ENCODE results near the gene MAGEB1. TPM values are rescaled to one million over a fixed set of nuclear protein-coding genes. Genes with fewer than 3 reads are reported as not detected.

The MAGEB1 gene
- polyA plus RNA-seq, 1 donor from 2014 or later: not detected

- H3K9ac ChIP-seq (ENCODE audit: low read length): no peak overlapping the region
- H3K79me2 ChIP-seq (replicated peaks; ENCODE audit: insufficient read depth, low read length): no peaks in the 10 kb centered on the region
- no peak overlapping the region for H3K4me2 ChIP-seq (ENCODE audit: low read length)
- H3K9me3 ChIP-seq (ENCODE audit: low read length): no peaks in the 10 kb centered on the region
- no peaks in the 10 kb centered on the region for H3K27me3 ChIP-seq (ENCODE audit: insufficient read depth, low read depth, low read length)
- no peak for TF ChIP-seq MXI1 (conservative IDR thresholded peaks at IDR 0.05; ENCODE audit: poor library complexity, severe bottlenecking)
- TF ChIP-seq, protein P1, sequence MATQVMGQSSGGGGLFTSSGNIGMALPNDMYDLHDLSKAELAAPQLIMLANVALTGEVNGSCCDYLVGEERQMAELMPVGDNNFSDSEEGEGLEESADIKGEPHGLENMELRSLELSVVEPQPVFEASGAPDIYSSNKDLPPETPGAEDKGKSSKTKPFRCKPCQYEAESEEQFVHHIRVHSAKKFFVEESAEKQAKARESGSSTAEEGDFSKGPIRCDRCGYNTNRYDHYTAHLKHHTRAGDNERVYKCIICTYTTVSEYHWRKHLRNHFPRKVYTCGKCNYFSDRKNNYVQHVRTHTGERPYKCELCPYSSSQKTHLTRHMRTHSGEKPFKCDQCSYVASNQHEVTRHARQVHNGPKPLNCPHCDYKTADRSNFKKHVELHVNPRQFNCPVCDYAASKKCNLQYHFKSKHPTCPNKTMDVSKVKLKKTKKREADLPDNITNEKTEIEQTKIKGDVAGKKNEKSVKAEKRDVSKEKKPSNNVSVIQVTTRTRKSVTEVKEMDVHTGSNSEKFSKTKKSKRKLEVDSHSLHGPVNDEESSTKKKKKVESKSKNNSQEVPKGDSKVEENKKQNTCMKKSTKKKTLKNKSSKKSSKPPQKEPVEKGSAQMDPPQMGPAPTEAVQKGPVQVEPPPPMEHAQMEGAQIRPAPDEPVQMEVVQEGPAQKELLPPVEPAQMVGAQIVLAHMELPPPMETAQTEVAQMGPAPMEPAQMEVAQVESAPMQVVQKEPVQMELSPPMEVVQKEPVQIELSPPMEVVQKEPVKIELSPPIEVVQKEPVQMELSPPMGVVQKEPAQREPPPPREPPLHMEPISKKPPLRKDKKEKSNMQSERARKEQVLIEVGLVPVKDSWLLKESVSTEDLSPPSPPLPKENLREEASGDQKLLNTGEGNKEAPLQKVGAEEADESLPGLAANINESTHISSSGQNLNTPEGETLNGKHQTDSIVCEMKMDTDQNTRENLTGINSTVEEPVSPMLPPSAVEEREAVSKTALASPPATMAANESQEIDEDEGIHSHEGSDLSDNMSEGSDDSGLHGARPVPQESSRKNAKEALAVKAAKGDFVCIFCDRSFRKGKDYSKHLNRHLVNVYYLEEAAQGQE (IDR thresholded peaks at IDR 0.05; ENCODE audit: borderline replicate concordance): no peak
- TF ChIP-seq TAF1 (IDR thresholded peaks at IDR 0.05; ENCODE audit: low read depth): no peak
- no peak for TF ChIP-seq EZH2 (IDR thresholded peaks at IDR 0.05; ENCODE audit: borderline replicate concordance, insufficient read depth, low read length, poor library complexity, severe bottlenecking)
- TF ChIP-seq CTCF (IDR thresholded peaks at IDR 0.05; ENCODE audit: poor library complexity, severe bottlenecking): no peak
- TF ChIP-seq SMC3 (conservative IDR thresholded peaks at IDR 0.05; ENCODE audit: poor library complexity): no peak
- no peak for TF ChIP-seq RAD21 (conservative IDR thresholded peaks at IDR 0.05)
- no peak for TF ChIP-seq POLR2AphosphoS5 (IDR thresholded peaks at IDR 0.05)
- no peak for TF ChIP-seq EP300 (conservative IDR thresholded peaks at IDR 0.05; ENCODE audit: poor library complexity, severe bottlenecking)
- no peaks in the 10 kb centered on the region for H4K20me1 ChIP-seq (ENCODE audit: insufficient read depth)
- no peaks in the 10 kb centered on the region for H3K9me2 ChIP-seq (ENCODE audit: insufficient read depth, low read length)
- no peak overlapping the region for H3K4me3 ChIP-seq (ENCODE audit: low read length)
- no peak overlapping the region for H2AFZ ChIP-seq (ENCODE audit: low read depth, low read length)
- no peaks in the 10 kb centered on the region for H3F3A ChIP-seq (ENCODE audit: insufficient read depth, low read length, poor library complexity, severe bottlenecking)
- H3K27ac ChIP-seq (ENCODE audit: low read length): no peak overlapping the region
- no peaks in the 10 kb centered on the region for H3K36me3 ChIP-seq (ENCODE audit: insufficient read depth, low read length)
These were observed 35.6 kb downstream of the MAGEB1 start for GRCh38 chrX:30282527-30282926.

GRCh38 chrX:30283456-30284200 is 36.7 kb downstream of the MAGEB1 start:
- Histone ChIP-seq H3K9ac (ENCODE audit: low read length) (no peak overlapping the region), H4K20me1 (ENCODE audit: insufficient read depth) (no peaks in the 10 kb centered on the region), H3F3A (ENCODE audit: insufficient read depth, low read length, poor library complexity, severe bottlenecking) (no peaks in the 10 kb centered on the region), H3K4me3 (ENCODE audit: low read length) (no peak overlapping the region), H3K9me3 (ENCODE audit: low read length) (no peaks in the 10 kb centered on the region), H3K27ac (ENCODE audit: low read length) (no peak overlapping the region), H3K79me2 (replicated peaks; ENCODE audit: insufficient read depth, low read length) (no peaks in the 10 kb centered on the region), H3K27me3 (ENCODE audit: insufficient read depth, low read depth, low read length) (no peaks in the 10 kb centered on the region), H3K9me2 (ENCODE audit: insufficient read depth, low read length) (no peaks in the 10 kb centered on the region), H2AFZ (ENCODE audit: low read depth, low read length) (no peak overlapping the region), H3K4me2 (ENCODE audit: low read length) (no peak overlapping the region), H3K36me3 (ENCODE audit: insufficient read depth, low read length) (no peaks in the 10 kb centered on the region)
- TF ChIP-seq EP300 (conservative IDR thresholded peaks at IDR 0.05; ENCODE audit: poor library complexity, severe bottlenecking) (no peak), POLR2AphosphoS5 (IDR thresholded peaks at IDR 0.05) (no peak), TAF1 (IDR thresholded peaks at IDR 0.05; ENCODE audit: low read depth) (no peak), SMC3 (conservative IDR thresholded peaks at IDR 0.05; ENCODE audit: poor library complexity) (no peak)

Data from neural cell (in vitro differentiated cells).